Lower lobe of right lung (tissue), 2 donors: ENCODE results near the gene GLB1L2. TPM values are rescaled to one million over a fixed set of nuclear protein-coding genes. Genes with fewer than 3 reads are reported as not detected.
A peak's percentile ranks its signal among the peaks of the same experiment; 100 is the strongest.

Experiments
- ATAC-seq, 2 donors: fragments of 200-7000 bp; cut with Tn5 transposase; one replicate each; pipeline ENCODE4 v1.9.1; 2020 to 2022; ENCODE audit warnings: mild to moderate bottlenecking in 2 of 2, moderate library complexity in 2 of 2
- DNase-seq: peaks from one replicate; pipeline ENCODE4 v3.0.0-alpha.2; 2020
- H3K27ac ChIP-seq: fragments of 200-600 bp; one replicate; pipeline ENCODE4 v1.8.0; 2022
- H3K27me3 ChIP-seq: fragments of 200-600 bp; one replicate; pipeline ENCODE4 v1.8.0; 2022; ENCODE audit warnings: low read depth
- H3K36me3 ChIP-seq: fragments of 200-600 bp; one replicate; pipeline ENCODE4 v1.8.0; 2022; ENCODE audit warnings: mild to moderate bottlenecking
- H3K4me1 ChIP-seq: fragments of 200-600 bp; one replicate; pipeline ENCODE4 v1.8.0; 2022
- H3K4me3 ChIP-seq: fragments of 200-600 bp; one replicate; pipeline ENCODE4 v1.8.0; 2022; ENCODE audit warnings: mild to moderate bottlenecking
- H3K9me3 ChIP-seq: fragments of 200-600 bp; one replicate; pipeline ENCODE4 v1.8.0; 2022
- intact Hi-C: fragments of 100-400 bp; cut with DNase I; formaldehyde crosslinking; loops from one replicate; pipeline ENCODE4 v1.11.0; 2022
- total RNA-seq: library from RNA; stranded (reverse); fragmentation: NEBNext Ultra II Directional; extraction: Animal tissue kit (Norgen Biotek cat#: 25700); gene quantifications from one replicate; pipeline ENCODE4 v1.2.1, GENCODE V29; 2021
- TF ChIP-seq, protein P1 (sequence below): fragments of 200-600 bp; IDR thresholded peaks from one replicate; pipeline ENCODE4 v1.8.0; 2022; ENCODE audit warnings: antibody characterized with exemption, mild to moderate bottlenecking
- donor health status: DM: no; HTN: yes; CAD: no; lungs with severe emphysema.

GLB1L2 gene
- total RNA-seq, 1 donor from 2014 or later: 5.1 TPM

DNA sequence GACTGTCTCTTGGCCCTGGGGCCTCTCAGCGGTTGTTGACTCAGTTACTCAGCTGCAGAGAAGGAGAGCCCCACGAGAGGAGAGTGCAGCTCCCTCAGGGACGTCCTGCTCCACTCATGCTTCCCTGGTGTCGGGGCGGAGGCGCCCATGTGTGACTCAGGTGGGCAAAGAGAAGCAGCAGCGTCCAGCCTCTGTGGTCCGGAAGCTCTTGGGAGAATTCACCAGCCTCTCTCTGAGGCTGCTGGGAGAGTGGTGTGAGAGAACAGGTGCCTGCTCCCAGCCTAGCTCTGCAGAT lies 25.7 kb downstream of the GLB1L2 start:
- peaks cover 6% of the 10 kb centered on the region for H3K4me1 ChIP-seq
- intact Hi-C loops: no loop called here

DNA sequence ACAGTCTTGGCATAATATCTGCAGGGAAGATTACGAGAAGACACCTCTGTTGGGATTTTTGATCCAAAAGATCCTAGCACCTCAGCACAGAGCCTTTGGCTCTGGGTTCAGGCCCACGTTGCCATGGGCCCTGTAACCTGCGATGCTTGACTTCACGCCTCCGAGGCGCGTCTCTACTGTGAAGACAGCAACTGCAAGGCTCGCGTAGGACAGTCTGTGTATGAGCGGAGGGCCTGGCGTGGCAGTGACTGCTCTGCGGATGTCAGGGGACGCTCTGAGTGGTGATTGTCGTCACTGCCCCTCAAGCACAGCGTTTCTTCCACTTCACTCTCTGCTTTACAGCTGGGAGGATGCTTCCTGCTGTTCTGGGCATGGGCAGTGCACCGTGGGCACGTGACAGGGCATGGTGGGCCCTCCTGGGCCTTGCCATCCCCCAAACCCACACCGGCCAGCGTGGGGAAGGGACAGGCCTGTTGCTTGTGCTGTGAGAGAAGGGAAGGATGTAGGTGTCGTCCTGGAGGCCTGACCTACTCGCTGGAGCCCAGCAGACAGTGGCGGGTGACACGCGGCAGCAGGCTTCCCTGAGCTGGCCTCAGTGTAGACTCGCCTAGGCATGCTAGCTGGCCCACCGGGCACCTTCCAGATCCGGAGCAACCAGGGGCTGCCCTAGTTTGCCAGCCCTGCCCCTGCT lies 26.5 kb downstream of the GLB1L2 start:
- H3K4me3 ChIP-seq: no peak overlapping the region
- ATAC-seq: no peak
- no peaks in the 10 kb centered on the region for H3K9me3 ChIP-seq
- H3K4me1 ChIP-seq: peaks cover 6% of the 10 kb centered on the region
- H3K27me3 ChIP-seq: no peaks in the 10 kb centered on the region
- no peak for DNase-seq
- intact Hi-C loops: no loop called here
- no peaks in the 10 kb centered on the region for H3K36me3 ChIP-seq
- H3K27ac ChIP-seq: no peak overlapping the region
- TF ChIP-seq, protein P1, sequence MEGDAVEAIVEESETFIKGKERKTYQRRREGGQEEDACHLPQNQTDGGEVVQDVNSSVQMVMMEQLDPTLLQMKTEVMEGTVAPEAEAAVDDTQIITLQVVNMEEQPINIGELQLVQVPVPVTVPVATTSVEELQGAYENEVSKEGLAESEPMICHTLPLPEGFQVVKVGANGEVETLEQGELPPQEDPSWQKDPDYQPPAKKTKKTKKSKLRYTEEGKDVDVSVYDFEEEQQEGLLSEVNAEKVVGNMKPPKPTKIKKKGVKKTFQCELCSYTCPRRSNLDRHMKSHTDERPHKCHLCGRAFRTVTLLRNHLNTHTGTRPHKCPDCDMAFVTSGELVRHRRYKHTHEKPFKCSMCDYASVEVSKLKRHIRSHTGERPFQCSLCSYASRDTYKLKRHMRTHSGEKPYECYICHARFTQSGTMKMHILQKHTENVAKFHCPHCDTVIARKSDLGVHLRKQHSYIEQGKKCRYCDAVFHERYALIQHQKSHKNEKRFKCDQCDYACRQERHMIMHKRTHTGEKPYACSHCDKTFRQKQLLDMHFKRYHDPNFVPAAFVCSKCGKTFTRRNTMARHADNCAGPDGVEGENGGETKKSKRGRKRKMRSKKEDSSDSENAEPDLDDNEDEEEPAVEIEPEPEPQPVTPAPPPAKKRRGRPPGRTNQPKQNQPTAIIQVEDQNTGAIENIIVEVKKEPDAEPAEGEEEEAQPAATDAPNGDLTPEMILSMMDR: no peak

More for the DNA sequence above, 25.7 kb downstream of the GLB1L2 start:
- TF ChIP-seq, protein P1: no peak
- DNase-seq: no peak
- ATAC-seq: no peak
- H3K4me3 ChIP-seq: no peak overlapping the region
- H3K36me3 ChIP-seq: no peaks in the 10 kb centered on the region
- no peak overlapping the region for H3K27ac ChIP-seq
- H3K27me3 ChIP-seq: no peaks in the 10 kb centered on the region
- H3K9me3 ChIP-seq: no peaks in the 10 kb centered on the region

DNA sequence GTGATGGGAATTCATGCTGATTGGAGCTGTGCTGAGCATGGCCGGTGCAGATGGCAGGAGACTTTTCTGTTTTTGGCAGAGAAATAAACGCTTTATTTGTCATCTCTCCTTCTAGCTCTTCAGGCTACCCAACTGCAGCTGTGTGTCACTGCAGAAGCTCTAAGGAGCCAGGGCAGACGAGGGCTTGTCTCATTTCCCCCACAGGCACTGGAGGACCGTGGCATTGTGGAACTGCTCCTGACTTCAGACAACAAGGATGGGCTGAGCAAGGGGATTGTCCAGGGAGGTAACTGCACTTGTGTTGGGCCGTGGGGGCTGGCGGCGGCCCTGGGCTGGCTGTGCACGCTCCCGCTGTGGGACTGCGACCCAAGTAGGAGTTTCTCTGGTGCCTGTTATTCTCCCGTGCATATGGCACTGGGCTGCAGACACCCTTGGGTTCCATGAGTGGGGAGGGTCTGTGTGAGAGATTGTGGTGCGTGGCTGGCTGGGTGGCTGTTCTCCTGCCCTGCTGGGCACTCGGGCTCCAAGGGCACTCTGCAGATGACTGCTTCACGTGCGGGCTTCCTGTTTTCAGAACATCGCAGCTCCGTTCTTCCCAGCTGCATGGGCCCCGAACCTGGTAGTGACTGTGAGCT lies 27.2 kb downstream of the GLB1L2 start:
- ATAC-seq (no peak), DNase-seq (no peak)
- Histone ChIP-seq H3K4me1 (peaks cover 6% of the 10 kb centered on the region), H3K36me3 (no peaks in the 10 kb centered on the region), H3K27me3 (no peaks in the 10 kb centered on the region), H3K4me3 (no peak overlapping the region), H3K9me3 (no peaks in the 10 kb centered on the region), H3K27ac (no peak overlapping the region)
- intact Hi-C loops: no loop called here
- TF ChIP-seq, protein P1: no peak

DNA sequence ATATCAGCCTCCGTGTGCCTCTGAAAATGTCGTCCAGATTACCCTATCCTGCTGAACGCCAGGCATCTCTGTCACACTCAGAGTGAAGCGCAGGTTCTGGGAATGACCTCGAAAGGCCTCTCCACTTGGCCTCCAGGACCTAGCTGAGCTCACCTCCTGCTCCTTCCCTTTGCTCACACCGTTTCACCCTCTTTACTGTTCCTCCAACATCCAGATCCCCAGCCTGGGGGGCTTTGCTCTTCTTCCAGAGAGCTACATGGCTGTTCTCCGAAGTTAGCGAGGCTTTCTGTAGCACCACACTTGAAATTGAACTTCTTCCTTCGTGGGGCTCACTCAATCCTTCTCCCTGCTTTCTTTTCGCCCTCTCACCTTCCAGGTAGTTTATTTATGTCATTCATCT lies 27.9 kb downstream of the GLB1L2 start:
- H3K27me3 ChIP-seq: no peaks in the 10 kb centered on the region
- intact Hi-C loops: no loop called here
- H3K27ac ChIP-seq: no peak overlapping the region
- DNase-seq (no peak), ATAC-seq (no peak)
- peaks cover 6% of the 10 kb centered on the region for H3K4me1 ChIP-seq
- no peaks in the 10 kb centered on the region for H3K9me3 ChIP-seq
- no peaks in the 10 kb centered on the region for H3K36me3 ChIP-seq
- H3K4me3 ChIP-seq: no peak overlapping the region
- TF ChIP-seq, protein P1: no peak

DNA sequence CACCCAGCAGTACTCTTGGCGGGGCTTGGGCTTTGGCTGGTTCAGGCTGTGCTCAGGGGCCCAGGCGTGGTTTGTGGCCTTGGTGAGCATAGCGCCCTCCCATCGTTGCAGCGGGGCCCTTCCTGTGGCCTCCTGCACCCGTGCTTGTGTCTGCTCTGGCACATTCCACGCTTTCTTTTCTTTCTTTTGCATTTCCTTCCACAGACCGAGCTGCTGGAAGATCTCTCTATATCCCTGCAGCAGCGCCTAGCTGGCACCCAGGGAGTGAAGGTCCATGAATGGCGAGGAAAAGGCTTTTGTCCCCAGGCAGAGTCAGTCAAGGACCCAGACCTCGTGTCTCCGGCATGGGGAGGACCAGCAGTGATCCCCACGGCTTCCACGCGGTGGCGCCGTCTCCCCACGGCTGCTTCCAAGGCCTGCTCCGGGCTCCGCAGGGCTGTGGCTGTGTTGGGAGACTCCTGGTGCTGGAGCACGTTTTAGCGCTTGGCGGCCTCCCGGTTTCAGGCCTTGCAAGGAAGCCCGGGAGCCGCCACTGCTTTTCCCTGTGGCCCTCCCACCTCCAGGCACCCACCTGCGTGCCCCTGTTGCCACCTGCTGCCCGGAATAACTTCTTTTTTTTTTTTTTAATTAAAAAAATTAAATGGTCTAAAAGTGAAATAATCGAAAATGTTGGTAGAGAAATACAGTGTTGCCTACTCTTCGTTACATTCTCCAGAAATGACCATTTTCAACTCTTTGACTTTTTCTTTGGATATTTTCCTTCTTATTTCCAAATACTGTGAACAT lies 28.5 kb downstream of the GLB1L2 start:
- Histone ChIP-seq H3K36me3 (no peaks in the 10 kb centered on the region), H3K4me3 (no peak overlapping the region), H3K4me1 (peaks cover 6% of the 10 kb centered on the region), H3K27me3 (no peaks in the 10 kb centered on the region), H3K9me3 (no peaks in the 10 kb centered on the region), H3K27ac (no peak overlapping the region)
- TF ChIP-seq, protein P1: peak; percentile 88
- DNase-seq: peak; percentile 84
- intact Hi-C loops: no loop called here
- peak; percentile 92 to 94 for ATAC-seq
